KMS-11 (cell line): ENCODE data around the gene RNASEH1.

Source experiments
- H2AFZ ChIP-seq: fragments of 200-600 bp; sonication (generic); 2 replicates; pipeline ENCODE4 v1.6.1; 2016; ENCODE audit warnings: antibody characterized with exemption, mixed run types, low read depth
- H3K27ac ChIP-seq: fragments of 200-600 bp; sonication (generic); 2 replicates; pipeline ENCODE4 v1.6.1; 2016; ENCODE audit warnings: mild to moderate bottlenecking, mixed run types
- H3K27me3 ChIP-seq: fragments of 200-600 bp; sonication (generic); 2 replicates; pipeline ENCODE4 v1.6.1; 2017; ENCODE audit warnings: mild to moderate bottlenecking, low read depth, mixed run types, moderate library complexity; ENCODE audit not compliant: insufficient read depth
- H3K36me3 ChIP-seq: fragments of 200-600 bp; sonication (generic); 2 replicates; pipeline ENCODE4 v1.6.1; 2017; ENCODE audit warnings: mild to moderate bottlenecking, mixed run types; ENCODE audit not compliant: insufficient read depth
- H3K4me1 ChIP-seq: fragments of 200-600 bp; sonication (generic); 2 replicates; pipeline ENCODE4 v1.6.1; 2016; ENCODE audit warnings: mild to moderate bottlenecking, low read depth, mixed run types; ENCODE audit not compliant: poor library complexity, severe bottlenecking
- H3K4me2 ChIP-seq: fragments of 200-600 bp; sonication (generic); 2 replicates; pipeline ENCODE4 v1.7.0; 2016; ENCODE audit warnings: mild to moderate bottlenecking, mixed run types
- H3K4me3 ChIP-seq: fragments of 200-600 bp; sonication (generic); IDR thresholded peaks from 2 replicates; pipeline ENCODE4 v1.6.1; 2017; ENCODE audit warnings: low read depth, low read length, mixed read lengths; ENCODE audit not compliant: insufficient read depth
- H3K79me2 ChIP-seq: fragments of 200-600 bp; sonication (generic); 2 replicates; pipeline ENCODE4 v1.6.1; 2016; ENCODE audit warnings: low read depth, mixed run types; ENCODE audit not compliant: insufficient read depth
- H3K9ac ChIP-seq: fragments of 200-600 bp; sonication (generic); 2 replicates; pipeline ENCODE4 v1.6.1; 2016; ENCODE audit warnings: mild to moderate bottlenecking, mixed run types
- H4K20me1 ChIP-seq: fragments of 200-600 bp; sonication (generic); 2 replicates; pipeline ENCODE4 v1.6.1; 2016; ENCODE audit warnings: mild to moderate bottlenecking, mixed run types; ENCODE audit not compliant: insufficient read depth
- CTCF ChIP-seq: fragments of 200-600 bp; sonication (generic); conservative IDR thresholded peaks from 2 replicates; pipeline ENCODE4 v1.6.1; 2017; ENCODE audit warnings: low read depth, mild to moderate bottlenecking, antibody characterized with exemption, low read length, moderate library complexity, mixed read lengths

The RNASEH1 gene

GRCh38 chr2:3558205-3559014 lies at the start of gene RNASEH1:
Gene RNASEH1, minus strand, starts transcription at chr2:3558333. Its CDS starts 73 bp downstream, at chr2:3558260.
- TF ChIP-seq CTCF: no peak
- Histone ChIP-seq H3K4me2 (peak within 1 kb of the TSS; percentile 67), H3K36me3 (peaks cover 10% of the 10 kb centered on the region; the same call in 1 of the 2 replicates), H3K79me2 (peaks cover 36% of the 10 kb centered on the region), H3K4me1 (peaks cover 17% of the 10 kb centered on the region), H3K27me3 (no peaks in the 10 kb centered on the region), H2AFZ (peak within 1 kb of the TSS; percentile 72), H4K20me1 (no peaks in the 10 kb centered on the region), H3K9ac (peak within 1 kb of the TSS; percentile 96), H3K4me3 (peak within 1 kb of the TSS; percentile 75), H3K27ac (peak within 1 kb of the TSS; percentile 84)

- Histone ChIP-seq H3K4me3 (no peak overlapping the region), H3K79me2 (no peaks in the 10 kb centered on the region), H3K4me2 (no peak overlapping the region), H3K36me3 (no peaks in the 10 kb centered on the region), H3K27ac (no peak overlapping the region), H3K4me1 (peaks cover 8% of the 10 kb centered on the region), H3K9ac (no peak overlapping the region), H4K20me1 (no peaks in the 10 kb centered on the region), H3K27me3 (no peaks in the 10 kb centered on the region), H2AFZ (peak overlapping the region; percentile 97; the same call in 1 of the 2 replicates)
- no peak for TF ChIP-seq CTCF
Measured at GRCh38 chr2:3606370-3607201, 48.5 kb upstream of the RNASEH1 start.

GRCh38 chr2:3606028-3606369 lies 47.9 kb upstream of the RNASEH1 start:
- H3K27me3 ChIP-seq: no peaks in the 10 kb centered on the region
- no peak overlapping the region for H3K4me3 ChIP-seq
- no peaks in the 10 kb centered on the region for H3K79me2 ChIP-seq
- H4K20me1 ChIP-seq: no peaks in the 10 kb centered on the region
- peak overlapping the region; percentile 47; the same call in 1 of the 2 replicates for H3K27ac ChIP-seq
- no peak overlapping the region for H3K4me2 ChIP-seq
- TF ChIP-seq CTCF: no peak
- no peaks in the 10 kb centered on the region for H3K36me3 ChIP-seq
- H2AFZ ChIP-seq: peak overlapping the region; percentile 97
- no peak overlapping the region for H3K9ac ChIP-seq
- peaks cover 8% of the 10 kb centered on the region for H3K4me1 ChIP-seq

GRCh38 chr2:3604991-3605961 lies 47.1 kb upstream of the RNASEH1 start:
- Histone ChIP-seq H3K4me2 (peak overlapping the region; percentile 71), H3K9ac (peak overlapping the region; percentile 44; the same call in 1 of the 2 replicates), H3K36me3 (no peaks in the 10 kb centered on the region), H3K4me3 (peak overlapping the region; percentile 45), H3K27me3 (no peaks in the 10 kb centered on the region), H2AFZ (peak overlapping the region; percentile 97), H3K79me2 (no peaks in the 10 kb centered on the region), H3K4me1 (peaks cover 8% of the 10 kb centered on the region), H4K20me1 (no peaks in the 10 kb centered on the region), H3K27ac (peak overlapping the region; percentile 60)
- TF ChIP-seq CTCF: no peak
